NCI-H345 treated with DMSO at 0.1 percent for 48 hours (cell line): ENCODE measurements around the gene MAN2A2.
"Not testable (repeated sequence)": the region's sequence is repeated elsewhere in the genome, so short reads cannot be mapped to it uniquely, and the experiment has no call there.

ENCODE experiments used
- DNase-seq: peaks from one replicate; lab custom pipeline; 2025; ENCODE audit not compliant: unreplicated experiment; lab: John Stamatoyannopoulos, UW

The MAN2A2 gene

DNA sequence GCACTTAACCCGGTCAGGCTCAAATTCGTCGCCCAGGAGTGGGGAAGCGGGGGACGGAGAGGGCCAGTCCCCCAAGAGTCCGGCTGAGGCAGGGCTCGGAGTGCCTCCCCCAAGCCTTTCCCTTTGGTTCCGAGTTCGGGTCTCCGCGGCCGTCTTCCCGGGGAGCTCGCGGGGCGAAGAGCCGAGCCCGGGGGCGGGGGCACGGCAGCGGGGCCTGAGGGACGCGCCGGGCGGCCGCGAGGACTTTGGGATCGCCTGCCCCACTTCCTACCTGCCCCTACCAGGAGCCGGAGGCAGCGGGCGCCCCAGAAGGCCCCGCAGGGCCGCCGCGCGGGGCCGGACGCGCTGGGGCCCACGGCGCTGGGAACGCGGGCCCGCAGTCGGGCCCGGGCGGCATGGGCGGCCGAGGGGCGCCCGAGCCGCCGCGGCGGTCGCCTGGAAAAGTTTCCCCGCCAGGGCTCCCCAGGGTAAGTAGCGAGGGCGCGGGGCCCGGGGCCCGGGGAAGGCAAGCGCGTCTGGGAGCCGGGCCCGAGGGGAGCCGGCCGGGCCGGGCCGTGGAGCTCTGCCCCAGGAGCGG is 31.9 kb upstream of the MAN2A2 start:
- DNase-seq = no peak

DNA sequence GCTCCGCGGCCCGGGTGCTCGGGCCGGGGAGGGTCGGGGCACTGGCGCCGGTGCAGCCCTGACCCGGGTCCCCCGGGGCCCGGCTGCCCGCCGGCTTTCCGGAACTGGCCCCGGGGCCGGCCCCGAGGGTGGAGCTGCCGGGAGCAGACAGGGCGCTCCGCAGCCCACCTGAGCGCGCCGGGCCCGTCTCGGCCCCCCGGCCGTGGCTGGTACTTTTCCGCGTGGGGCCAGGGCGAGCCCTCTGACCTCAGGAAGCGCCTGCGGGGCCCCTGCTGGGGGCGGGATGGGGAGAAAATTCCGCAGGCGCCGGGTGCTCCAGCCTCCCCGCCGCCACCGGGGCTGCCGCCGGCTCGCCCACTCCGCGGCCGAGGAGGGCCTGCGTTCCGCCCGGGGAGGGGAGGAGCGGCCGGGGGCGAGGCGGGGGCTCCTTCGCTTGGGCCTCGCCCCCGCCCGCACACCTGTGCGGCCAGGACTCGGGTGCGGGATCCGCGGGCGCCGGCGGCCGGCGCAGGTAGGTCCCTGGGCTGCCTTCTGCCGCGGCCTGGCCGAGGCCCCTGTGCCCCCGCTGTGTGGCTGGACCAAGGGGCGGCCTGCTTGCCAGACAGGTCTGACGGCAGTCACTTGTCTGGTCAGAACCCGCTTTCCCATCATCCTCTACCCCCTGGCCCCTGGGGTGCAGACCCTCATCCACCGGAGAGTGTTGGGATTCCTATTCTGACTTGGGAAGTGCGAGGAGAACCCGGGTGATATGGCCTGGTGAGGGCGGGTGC is 31.2 kb upstream of the MAN2A2 start:
- no peak for DNase-seq

DNA sequence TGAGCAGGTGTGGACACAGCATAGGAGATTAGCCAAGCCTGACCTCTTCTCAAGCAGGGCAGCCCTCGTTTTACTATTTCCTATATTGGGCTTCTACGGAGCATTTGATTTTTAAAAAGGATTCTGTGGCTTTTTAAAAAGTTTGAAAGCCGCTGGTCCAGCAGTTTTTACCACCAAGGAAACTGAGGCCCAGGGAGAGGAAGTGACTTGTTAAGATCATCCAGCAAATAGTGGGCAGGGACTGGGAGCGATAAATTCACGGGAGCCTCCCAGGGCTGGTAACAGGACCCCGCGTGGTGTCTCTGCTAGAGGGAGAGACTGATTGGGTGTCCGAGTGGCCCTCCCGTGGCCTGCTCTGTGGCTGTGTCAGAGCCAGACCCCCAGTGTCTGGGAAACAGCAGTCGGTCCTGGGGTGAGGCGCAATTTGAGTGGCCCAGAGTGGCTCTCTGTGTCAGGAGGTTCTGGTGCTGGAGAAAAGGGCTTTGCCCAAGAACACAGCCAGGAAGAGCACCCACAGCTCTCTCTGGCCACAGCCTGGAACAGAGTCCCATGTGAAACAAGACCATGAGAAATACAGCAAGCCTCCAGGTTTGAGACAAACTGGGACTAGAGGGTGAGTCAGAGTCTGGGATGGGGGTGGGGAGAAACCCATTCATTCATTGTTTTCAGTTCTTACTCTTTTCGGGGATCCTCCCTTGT is 30.5 kb upstream of the MAN2A2 start:
- no peak for DNase-seq

DNA sequence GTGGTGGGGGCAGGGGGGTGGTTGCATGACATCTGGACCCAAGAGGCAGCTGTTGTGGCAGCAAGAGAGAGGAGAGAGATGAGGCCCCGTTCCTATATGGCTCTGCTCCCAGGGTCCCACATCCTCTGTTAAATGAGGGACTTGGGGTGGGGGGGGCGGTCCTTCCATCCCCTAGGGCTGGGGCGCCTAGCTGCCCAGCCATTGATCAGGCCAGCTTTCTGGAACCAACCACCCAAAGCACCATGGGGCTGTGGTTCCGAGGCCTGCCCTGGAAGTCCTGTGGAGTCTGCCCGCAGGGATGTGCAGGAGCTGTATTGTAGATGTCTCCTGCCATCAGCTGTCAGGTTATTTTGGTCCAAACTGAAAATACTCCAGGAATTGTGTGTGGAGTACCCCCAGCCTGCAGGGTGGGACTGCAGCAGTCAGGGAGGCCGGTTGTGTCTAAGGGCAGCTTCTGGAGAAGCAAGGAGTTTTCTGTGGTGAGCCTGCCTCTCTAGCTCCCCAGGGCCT is 29.6 kb upstream of the MAN2A2 start:
- no peak for DNase-seq

DNA sequence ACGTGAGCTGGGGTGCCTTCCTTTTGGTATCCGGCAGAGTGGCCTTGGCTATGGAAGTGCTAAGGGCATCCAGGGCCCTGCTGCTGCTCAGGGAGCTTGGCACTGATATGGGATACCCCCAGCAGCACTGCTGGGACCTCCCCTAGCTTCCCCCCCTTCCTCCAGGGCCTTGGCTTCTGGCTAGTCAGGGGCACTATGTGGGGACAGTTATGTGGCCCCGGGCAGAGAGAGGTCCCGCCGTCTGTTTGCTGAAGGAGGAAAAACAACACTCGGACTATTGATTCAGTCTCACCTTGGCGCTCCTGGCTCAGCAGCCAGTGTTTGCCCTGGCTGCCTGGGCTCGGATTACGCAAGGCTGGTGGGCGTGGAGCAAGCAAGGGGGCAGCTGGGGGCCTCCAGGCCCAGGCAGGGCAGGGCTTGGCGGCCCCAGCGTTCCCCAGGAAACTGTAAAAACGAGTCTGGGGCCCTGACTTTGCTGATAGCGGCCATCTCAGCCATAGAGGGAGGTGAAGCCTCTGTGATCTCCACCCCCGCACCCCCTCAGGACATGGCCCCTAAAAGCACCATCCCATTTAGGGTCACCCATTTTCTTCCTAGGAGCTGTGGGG is 29.0 kb upstream of the MAN2A2 start:
- DNase-seq = no peak

DNA sequence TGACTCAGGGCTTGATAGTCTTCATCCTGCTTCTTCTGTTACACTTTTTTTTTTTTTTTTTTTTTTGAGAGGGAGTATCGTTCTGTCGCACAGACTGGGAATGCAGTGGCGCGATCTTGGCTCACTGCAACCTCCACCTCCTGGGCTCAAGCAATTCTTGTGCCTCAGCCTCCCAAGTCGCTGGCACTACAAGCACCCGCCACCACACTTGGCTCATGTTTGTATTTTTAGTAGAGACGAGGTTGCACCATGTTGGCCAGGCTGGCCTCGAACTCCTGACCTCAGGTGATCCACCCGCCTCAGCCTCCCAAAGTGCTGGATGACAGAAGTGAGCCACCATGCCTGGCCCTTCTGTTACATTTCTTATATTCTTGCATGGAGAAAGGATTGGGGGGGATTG is 28.1 kb upstream of the MAN2A2 start:
- not testable (repeated sequence) for DNase-seq

DNA sequence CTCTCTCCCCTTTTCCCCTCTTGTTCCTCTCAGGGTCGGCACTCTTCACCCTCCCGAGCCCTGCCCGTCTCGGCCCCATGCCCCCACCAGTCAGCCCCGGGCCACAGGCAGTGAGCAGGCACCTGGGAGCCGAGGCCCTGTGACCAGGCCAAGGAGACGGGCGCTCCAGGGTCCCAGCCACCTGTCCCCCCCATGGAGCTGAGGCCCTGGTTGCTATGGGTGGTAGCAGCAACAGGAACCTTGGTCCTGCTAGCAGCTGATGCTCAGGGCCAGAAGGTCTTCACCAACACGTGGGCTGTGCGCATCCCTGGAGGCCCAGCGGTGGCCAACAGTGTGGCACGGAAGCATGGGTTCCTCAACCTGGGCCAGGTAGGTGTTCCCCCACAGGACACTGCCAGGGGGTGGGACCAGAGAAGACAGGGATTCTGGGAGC is 27.5 kb upstream of the MAN2A2 start:
- no peak for DNase-seq

DNA sequence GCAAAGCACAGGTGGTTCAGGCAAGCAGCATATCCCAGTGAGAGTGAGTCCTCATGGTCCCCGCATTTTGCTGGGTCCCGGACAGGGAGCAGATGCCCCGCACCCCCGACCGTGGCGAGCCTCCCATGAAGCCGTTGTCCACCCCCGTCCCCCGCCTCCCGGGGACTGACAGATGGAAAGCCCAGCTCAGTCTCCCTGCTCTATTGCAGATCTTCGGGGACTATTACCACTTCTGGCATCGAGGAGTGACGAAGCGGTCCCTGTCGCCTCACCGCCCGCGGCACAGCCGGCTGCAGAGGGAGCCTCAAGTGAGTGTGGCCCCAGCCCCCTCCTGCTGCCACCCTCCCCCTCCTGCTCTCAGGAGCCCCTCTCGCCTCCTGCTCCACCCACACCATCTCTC is 27.1 kb upstream of the MAN2A2 start:
- no peak for DNase-seq

DNA sequence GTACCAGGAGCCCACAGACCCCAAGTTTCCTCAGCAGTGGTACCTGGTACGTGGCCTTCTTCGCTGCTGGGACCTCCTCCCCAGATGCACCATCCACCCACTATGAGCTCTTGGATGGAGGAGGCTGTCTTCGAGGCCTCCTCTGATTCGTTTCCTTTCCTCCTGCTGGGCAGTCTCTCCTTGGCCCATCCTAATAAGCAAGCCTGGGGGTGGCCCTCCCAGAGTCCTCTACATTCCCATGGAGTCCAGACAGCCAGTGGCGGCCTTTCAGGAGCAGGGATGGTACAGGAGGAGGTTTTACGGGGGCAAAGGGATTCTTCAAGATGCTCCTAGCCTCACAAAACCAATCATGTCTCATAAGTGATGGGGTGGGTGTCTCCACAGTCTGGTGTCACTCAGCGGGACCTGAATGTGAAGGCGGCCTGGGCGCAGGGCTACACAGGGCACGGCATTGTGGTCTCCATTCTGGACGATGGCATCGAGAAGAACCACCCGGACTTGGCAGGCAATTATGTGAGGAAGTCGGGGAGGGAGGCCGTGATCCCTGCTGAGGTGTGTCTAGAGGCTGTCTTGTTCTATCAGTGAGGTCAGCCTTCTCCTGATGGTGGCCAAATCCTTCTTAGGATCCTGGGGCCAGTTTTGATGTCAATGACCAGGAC is 26.5 kb upstream of the MAN2A2 start:
- no peak for DNase-seq

DNA sequence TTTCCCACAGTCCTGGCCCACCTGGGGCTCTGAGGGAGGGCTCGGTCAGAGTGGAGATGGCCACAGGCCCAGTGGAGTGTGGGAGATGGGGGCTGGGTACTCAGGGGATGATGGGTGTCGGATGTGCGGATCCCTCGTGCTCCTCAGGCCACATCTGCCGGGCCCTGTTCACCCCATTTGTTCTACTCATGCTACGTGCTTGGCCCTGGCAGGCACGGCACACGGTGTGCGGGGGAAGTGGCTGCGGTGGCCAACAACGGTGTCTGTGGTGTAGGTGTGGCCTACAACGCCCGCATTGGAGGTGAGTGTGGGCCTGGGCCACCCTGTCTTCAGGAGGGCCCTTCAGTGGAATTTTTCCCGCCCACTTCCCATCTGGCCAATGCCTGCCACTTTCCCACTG is 25.8 kb upstream of the MAN2A2 start:
- no peak for DNase-seq

DNA sequence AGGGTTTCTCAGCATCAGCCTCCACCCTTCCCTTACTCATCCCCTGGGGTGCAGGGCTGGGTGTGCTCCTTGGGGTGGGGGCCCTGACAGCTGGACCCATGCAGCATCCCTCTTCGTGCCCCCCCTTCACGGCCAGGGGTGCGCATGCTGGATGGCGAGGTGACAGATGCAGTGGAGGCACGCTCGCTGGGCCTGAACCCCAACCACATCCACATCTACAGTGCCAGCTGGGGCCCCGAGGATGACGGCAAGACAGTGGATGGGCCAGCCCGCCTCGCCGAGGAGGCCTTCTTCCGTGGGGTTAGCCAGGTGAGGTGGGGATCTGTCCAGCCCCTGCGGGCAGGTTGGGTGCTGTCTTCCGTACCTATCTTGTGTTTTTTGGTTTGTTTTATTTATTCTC is 25.1 kb upstream of the MAN2A2 start:
- DNase-seq = no peak

DNA sequence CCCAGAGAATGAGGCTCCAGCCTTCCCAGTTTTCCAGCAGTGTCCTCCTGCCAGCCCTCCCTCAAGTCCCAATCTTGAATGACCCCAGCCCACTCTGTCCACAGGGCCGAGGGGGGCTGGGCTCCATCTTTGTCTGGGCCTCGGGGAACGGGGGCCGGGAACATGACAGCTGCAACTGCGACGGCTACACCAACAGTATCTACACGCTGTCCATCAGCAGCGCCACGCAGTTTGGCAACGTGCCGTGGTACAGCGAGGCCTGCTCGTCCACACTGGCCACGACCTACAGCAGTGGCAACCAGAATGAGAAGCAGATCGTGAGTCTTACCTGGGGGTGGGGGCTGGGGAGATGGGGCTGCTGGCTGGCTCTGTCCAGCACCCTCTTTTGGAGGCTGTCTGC is 24.4 kb upstream of the MAN2A2 start:
- no peak for DNase-seq

DNA sequence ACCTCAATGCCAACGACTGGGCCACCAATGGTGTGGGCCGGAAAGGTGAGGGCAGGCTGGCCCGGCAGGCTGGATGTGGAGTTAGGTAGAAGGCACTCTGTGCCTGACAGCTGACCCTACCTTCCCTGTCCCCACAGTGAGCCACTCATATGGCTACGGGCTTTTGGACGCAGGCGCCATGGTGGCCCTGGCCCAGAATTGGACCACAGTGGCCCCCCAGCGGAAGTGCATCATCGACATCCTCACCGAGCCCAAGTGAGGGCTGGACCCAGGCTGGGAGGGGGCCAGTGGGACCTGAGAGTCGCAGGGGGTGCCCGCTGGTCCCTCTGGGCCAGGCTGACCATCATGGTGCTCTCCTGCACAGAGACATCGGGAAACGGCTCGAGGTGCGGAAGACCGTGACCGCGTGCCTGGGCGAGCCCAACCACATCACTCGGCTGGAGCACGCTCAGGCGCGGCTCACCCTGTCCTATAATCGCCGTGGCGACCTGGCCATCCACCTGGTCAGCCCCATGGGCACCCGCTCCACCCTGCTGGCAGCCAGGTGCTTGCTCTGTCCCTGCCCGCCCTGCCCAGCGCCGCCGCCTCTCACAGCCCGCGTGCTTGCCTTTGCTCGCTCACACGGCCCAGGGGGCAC is 23.3 kb upstream of the MAN2A2 start:
- no peak for DNase-seq

DNA sequence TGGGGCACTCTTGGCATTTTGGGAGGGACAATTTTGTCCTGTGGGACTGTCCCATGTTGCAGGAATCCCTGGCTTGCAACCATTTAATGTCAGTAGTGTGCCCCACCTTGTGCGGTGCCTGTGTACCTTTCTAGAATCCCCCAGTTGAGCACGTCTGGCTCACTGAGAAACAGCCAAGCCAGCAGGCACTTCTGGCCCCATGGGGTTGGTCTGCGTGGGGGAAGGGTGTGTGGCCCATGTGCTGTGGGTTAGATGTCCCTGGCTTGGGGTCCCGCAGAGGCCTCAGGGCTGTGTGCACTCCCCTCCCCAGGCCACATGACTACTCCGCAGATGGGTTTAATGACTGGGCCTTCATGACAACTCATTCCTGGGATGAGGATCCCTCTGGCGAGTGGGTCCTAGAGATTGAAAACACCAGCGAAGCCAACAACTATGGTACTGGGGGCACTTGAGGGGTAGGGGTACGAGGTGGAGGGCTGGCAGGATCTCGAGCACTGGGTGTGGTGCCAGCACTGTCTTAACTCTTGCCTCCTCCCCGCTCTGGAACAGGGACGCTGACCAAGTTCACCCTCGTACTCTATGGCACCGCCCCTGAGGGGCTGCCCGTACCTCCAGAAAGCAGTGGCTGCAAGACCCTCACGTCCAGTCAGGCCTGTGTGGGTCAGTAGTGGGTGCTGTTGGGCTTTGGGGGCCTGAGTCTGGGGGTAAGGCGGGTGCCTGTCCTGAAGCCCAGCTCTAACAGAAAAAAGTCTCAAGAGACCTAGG is 22.5 kb upstream of the MAN2A2 start:
- DNase-seq = no peak

DNA sequence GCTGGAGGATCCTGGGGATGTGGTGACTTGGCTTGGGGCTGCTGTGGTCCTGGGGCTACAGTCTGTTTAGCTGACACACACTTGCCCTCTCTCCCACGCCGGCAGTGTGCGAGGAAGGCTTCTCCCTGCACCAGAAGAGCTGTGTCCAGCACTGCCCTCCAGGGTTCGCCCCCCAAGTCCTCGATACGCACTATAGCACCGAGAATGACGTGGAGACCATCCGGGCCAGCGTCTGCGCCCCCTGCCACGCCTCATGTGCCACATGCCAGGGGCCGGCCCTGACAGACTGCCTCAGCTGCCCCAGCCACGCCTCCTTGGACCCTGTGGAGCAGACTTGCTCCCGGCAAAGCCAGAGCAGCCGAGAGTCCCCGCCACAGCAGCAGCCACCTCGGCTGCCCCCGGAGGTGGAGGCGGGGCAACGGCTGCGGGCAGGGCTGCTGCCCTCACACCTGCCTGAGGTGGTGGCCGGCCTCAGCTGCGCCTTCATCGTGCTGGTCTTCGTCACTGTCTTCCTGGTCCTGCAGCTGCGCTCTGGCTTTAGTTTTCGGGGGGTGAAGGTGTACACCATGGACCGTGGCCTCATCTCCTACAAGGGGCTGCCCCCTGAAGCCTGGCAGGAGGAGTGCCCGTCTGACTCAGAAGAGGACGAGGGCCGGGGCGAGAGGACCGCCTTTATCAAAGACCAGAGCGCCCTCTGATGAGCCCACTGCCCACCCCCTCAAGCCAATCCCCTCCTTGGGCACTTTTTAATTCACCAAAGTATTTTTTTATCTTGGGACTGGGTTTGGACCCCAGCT is 21.7 kb upstream of the MAN2A2 start:
- DNase-seq = no peak

DNA sequence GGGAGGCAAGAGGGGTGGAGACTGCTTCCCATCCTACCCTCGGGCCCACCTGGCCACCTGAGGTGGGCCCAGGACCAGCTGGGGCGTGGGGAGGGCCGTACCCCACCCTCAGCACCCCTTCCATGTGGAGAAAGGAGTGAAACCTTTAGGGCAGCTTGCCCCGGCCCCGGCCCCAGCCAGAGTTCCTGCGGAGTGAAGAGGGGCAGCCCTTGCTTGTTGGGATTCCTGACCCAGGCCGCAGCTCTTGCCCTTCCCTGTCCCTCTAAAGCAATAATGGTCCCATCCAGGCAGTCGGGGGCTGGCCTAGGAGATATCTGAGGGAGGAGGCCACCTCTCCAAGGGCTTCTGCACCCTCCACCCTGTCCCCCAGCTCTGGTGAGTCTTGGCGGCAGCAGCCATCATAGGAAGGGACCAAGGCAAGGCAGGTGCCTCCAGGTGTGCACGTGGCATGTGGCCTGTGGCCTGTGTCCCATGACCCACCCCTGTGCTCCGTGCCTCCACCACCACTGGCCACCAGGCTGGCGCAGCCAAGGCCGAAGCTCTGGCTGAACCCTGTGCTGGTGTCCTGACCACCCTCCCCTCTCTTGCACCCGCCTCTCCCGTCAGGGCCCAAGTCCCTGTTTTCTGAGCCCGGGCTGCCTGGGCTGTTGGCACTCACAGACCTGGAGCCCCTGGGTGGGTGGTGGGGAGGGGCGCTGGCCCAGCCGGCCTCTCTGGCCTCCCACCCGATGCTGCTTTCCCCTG is 21.0 kb upstream of the MAN2A2 start:
- DNase-seq = no peak

DNA sequence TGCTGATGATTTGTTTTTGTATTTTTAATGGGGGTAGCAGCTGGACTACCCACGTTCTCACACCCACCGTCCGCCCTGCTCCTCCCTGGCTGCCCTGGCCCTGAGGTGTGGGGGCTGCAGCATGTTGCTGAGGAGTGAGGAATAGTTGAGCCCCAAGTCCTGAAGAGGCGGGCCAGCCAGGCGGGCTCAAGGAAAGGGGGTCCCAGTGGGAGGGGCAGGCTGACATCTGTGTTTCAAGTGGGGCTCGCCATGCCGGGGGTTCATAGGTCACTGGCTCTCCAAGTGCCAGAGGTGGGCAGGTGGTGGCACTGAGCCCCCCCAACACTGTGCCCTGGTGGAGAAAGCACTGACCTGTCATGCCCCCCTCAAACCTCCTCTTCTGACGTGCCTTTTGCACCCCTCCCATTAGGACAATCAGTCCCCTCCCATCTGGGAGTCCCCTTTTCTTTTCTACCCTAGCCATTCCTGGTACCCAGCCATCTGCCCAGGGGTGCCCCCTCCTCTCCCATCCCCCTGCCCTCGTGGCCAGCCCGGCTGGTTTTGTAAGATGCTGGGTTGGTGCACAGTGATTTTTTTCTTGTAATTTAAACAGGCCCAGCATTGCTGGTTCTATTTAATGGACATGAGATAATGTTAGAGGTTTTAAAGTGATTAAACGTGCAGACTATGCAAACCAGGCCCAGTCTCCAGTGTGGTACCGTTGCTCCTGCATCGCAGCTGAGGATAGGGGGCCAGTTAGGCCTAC is 20.1 kb upstream of the MAN2A2 start:
- DNase-seq = no peak

DNA sequence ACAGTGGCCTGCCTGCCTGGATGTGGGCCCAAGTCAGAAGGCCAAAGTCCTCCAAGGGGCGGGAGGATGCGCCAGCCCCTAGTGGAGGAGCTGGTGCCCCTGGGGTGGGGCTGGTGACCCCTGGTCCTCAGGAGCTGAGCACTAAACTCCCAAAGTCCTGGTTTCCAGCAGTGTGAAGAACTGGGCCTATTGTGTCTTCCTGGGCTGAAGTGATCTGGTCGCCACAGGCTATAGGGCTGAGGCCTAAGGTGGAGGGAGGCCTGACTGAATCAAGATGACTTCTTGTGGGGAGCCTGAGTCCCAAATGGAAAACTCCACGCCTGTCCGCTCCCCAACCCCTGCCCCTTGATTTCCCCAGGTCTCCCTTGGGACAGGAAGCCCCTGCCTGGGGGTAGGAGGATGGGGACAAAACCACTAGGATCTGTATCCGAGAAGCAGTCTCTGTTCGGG is 19.6 kb upstream of the MAN2A2 start:
- no peak for DNase-seq
